ENCODE measurements around the gene LDLRAP1. TPM values are rescaled to one million over a fixed set of nuclear protein-coding genes. Genes with fewer than 3 reads are reported as not detected.

Gene LDLRAP1
- 6.5 and 8.6 TPM in 2 replicates for total RNA-seq (ENCODE audit: low replicate concordance)

- H3K9me3 ChIP-seq (ENCODE audit: low read depth) = no peaks in the 10 kb centered on the region
- H3K4me3 ChIP-seq = peak within 1 kb of the TSS; percentile 89
- TF ChIP-seq CTCF (IDR thresholded peaks at IDR 0.05) (no peak), EZH2phosphoT487 (IDR thresholded peaks at IDR 0.05) (no peak), EZH2 (IDR thresholded peaks at IDR 0.05) (peak; percentile 60)
- H3K9ac ChIP-seq = no peak within 1 kb of the TSS
- H3K79me2 ChIP-seq (ENCODE audit: low read depth) = no peaks in the 10 kb centered on the region
- H3K27me3 Mint-ChIP-seq (ENCODE audit: insufficient read depth, low read depth) = peaks cover 18% of the 10 kb centered on the region
- peak within 1 kb of the TSS; percentile 86 for H2AFZ ChIP-seq (replicated peaks)
- no peaks in the 10 kb centered on the region for H3K36me3 ChIP-seq
- DNase-seq (ENCODE audit: low spot score) = peak; percentile 90
- no peak within 1 kb of the TSS for H3K27ac ChIP-seq
- peak within 1 kb of the TSS; percentile 86 for H3K4me3 Mint-ChIP-seq
- H3K36me3 Mint-ChIP-seq = no peaks in the 10 kb centered on the region
- H3K27me3 ChIP-seq = peaks cover 27% of the 10 kb centered on the region
- H3K4me1 Mint-ChIP-seq = peaks cover 36% of the 10 kb centered on the region
- peak within 1 kb of the TSS; percentile 98 for H3K4me2 ChIP-seq
- peaks cover 18% of the 10 kb centered on the region for H3F3A ChIP-seq (ENCODE audit: low read depth)
- H3K9me3 Mint-ChIP-seq = no peaks in the 10 kb centered on the region
- H3K27ac Mint-ChIP-seq = peak within 1 kb of the TSS; percentile 36
- H4K20me1 ChIP-seq (ENCODE audit: low read depth) = peaks cover 13% of the 10 kb centered on the region
- H3K4me1 ChIP-seq = peaks cover 6% of the 10 kb centered on the region
Measured at GRCh38 chr1:25543425-25544242, at the start of gene LDLRAP1. TSS of gene LDLRAP1 (plus strand) at chr1:25543606. CDS start at chr1:25543699, 93 bp downstream.

GRCh38 chr1:25494952-25495351, 48.5 kb upstream of the LDLRAP1 start:
- H3K4me3 Mint-ChIP-seq = no peak overlapping the region
- H3K27me3 ChIP-seq = no peaks in the 10 kb centered on the region
- no peak for DNase-seq (ENCODE audit: low spot score)
- H3K4me1 ChIP-seq = no peaks in the 10 kb centered on the region
- no peaks in the 10 kb centered on the region for H4K20me1 ChIP-seq (ENCODE audit: low read depth)
- no peak overlapping the region for H3K4me2 ChIP-seq
- no peak overlapping the region for H3K9ac ChIP-seq
- H3K36me3 Mint-ChIP-seq = peaks cover 30% of the 10 kb centered on the region
- H3F3A ChIP-seq (ENCODE audit: low read depth) = no peaks in the 10 kb centered on the region
- no peak for TF ChIP-seq EZH2phosphoT487 (IDR thresholded peaks at IDR 0.05)
- TF ChIP-seq EZH2 (IDR thresholded peaks at IDR 0.05) = no peak
- TF ChIP-seq CTCF (IDR thresholded peaks at IDR 0.05) = no peak
- H3K9me3 ChIP-seq (ENCODE audit: low read depth) = no peaks in the 10 kb centered on the region
- H3K36me3 ChIP-seq = no peaks in the 10 kb centered on the region
- no peak overlapping the region for H3K4me3 ChIP-seq
- H3K79me2 ChIP-seq (ENCODE audit: low read depth) = no peaks in the 10 kb centered on the region
- H2AFZ ChIP-seq (replicated peaks) = no peak overlapping the region
- peaks cover 4% of the 10 kb centered on the region for H3K4me1 Mint-ChIP-seq
- no peaks in the 10 kb centered on the region for H3K27me3 Mint-ChIP-seq (ENCODE audit: insufficient read depth, low read depth)
- H3K27ac ChIP-seq = no peak overlapping the region
- H3K27ac Mint-ChIP-seq = no peak overlapping the region
- H3K9me3 Mint-ChIP-seq = no peaks in the 10 kb centered on the region

GRCh38 chr1:25500694-25501093, 42.7 kb upstream of the LDLRAP1 start:
- Histone ChIP-seq H3K9ac (no peak overlapping the region), H3K4me1 (peaks cover 6% of the 10 kb centered on the region), H3F3A (ENCODE audit: low read depth) (peaks cover 7% of the 10 kb centered on the region), H2AFZ (replicated peaks) (no peak overlapping the region), H3K9me3 (ENCODE audit: low read depth) (no peaks in the 10 kb centered on the region), H4K20me1 (ENCODE audit: low read depth) (no peaks in the 10 kb centered on the region), H3K27me3 (no peaks in the 10 kb centered on the region), H3K79me2 (ENCODE audit: low read depth) (no peaks in the 10 kb centered on the region), H3K36me3 (no peaks in the 10 kb centered on the region), H3K4me2 (no peak overlapping the region), H3K27ac (no peak overlapping the region), H3K4me3 (no peak overlapping the region)
- H3K36me3 Mint-ChIP-seq = peaks cover 17% of the 10 kb centered on the region
- no peak for DNase-seq (ENCODE audit: low spot score)
- no peak overlapping the region for H3K27ac Mint-ChIP-seq
- TF ChIP-seq CTCF (IDR thresholded peaks at IDR 0.05) (no peak), EZH2 (IDR thresholded peaks at IDR 0.05) (no peak), EZH2phosphoT487 (IDR thresholded peaks at IDR 0.05) (no peak)
- no peaks in the 10 kb centered on the region for H3K27me3 Mint-ChIP-seq (ENCODE audit: insufficient read depth, low read depth)
- no peaks in the 10 kb centered on the region for H3K9me3 Mint-ChIP-seq
- H3K4me1 Mint-ChIP-seq = peaks cover 2% of the 10 kb centered on the region
- no peak overlapping the region for H3K4me3 Mint-ChIP-seq
